ENCODE results near the gene RUVBL2. TPM values are rescaled to one million over a fixed set of nuclear protein-coding genes. Genes with fewer than 3 reads are reported as not detected.
"Not testable (repeated sequence)": the region's sequence is repeated elsewhere in the genome, so short reads cannot be mapped to it uniquely, and the experiment has no call there.

The RUVBL2 gene
- total and polyA plus RNA-seq, 4 donors = 80.4 to 109 (median 104) TPM

- Histone ChIP-seq H3K36me3 (ENCODE audit: control insufficient read depth, insufficient read depth, low read length) (no peaks in the 10 kb centered on the region), H3K9me3 (ENCODE audit: control insufficient read depth, insufficient read depth, low read length) (no peaks in the 10 kb centered on the region), H3K27me3 (ENCODE audit: control insufficient read depth, insufficient read depth, low read length) (peaks cover 43% of the 10 kb centered on the region), H3K4me1 (ENCODE audit: control insufficient read depth, insufficient read depth, low read length) (peaks cover 30% of the 10 kb centered on the region), H3K27ac (ENCODE audit: low read depth, low read length) (no peak overlapping the region), H3K4me3 (ENCODE audit: low read depth, low read length) (no peak overlapping the region)
- WGBS (ENCODE audit: insufficient coverage) = 96% methylated on average over 4 of the region's 9 CpGs
- no peak for DNase-seq (ENCODE audit: low read depth in 4 of 6, low spot score in 6 of 6)
Measured at GRCh38 chr19:49022116-49022515, 28.4 kb downstream of the RUVBL2 start.

GRCh38 chr19:49024233-49024632 lies 30.5 kb downstream of the RUVBL2 start, which contains the start of gene CGB3:
TSS of gene CGB3 (minus strand) at chr19:49024333. CDS start at chr19:49023971, 362 bp downstream.
- H3K27me3 ChIP-seq (ENCODE audit: control insufficient read depth, insufficient read depth, low read length) = peaks cover 24% of the 10 kb centered on the region
- not testable (repeated sequence) for H3K27ac ChIP-seq (ENCODE audit: low read depth, low read length); DNase-seq (ENCODE audit: low read depth in 4 of 6, low spot score in 6 of 6); H3K9me3 ChIP-seq (ENCODE audit: control insufficient read depth, insufficient read depth, low read length); H3K4me3 ChIP-seq (ENCODE audit: low read depth, low read length); H3K36me3 ChIP-seq (ENCODE audit: control insufficient read depth, insufficient read depth, low read length); H3K4me1 ChIP-seq (ENCODE audit: control insufficient read depth, insufficient read depth, low read length)
- no CpG with 5 or more reads among the region's 15 CpGs for WGBS (ENCODE audit: insufficient coverage)

GRCh38 chr19:49025088-49025487 lies 31.4 kb downstream of the RUVBL2 start:
- H3K27me3 ChIP-seq (ENCODE audit: control insufficient read depth, insufficient read depth, low read length) = peaks cover 15% of the 10 kb centered on the region
- H3K4me3 ChIP-seq (ENCODE audit: low read depth, low read length); DNase-seq (ENCODE audit: low read depth in 4 of 6, low spot score in 6 of 6); H3K27ac ChIP-seq (ENCODE audit: low read depth, low read length); H3K4me1 ChIP-seq (ENCODE audit: control insufficient read depth, insufficient read depth, low read length); H3K9me3 ChIP-seq (ENCODE audit: control insufficient read depth, insufficient read depth, low read length); H3K36me3 ChIP-seq (ENCODE audit: control insufficient read depth, insufficient read depth, low read length): not testable (repeated sequence)
- WGBS (ENCODE audit: insufficient coverage) = no CpG with 5 or more reads among the region's 6 CpGs

- WGBS (ENCODE audit: insufficient coverage) = 93% methylated on average over 16 of the region's 23 CpGs
- DNase-seq (ENCODE audit: low read depth in 4 of 6, low spot score in 6 of 6); H3K9me3 ChIP-seq (ENCODE audit: control insufficient read depth, insufficient read depth, low read length); H3K27me3 ChIP-seq (ENCODE audit: control insufficient read depth, insufficient read depth, low read length); H3K27ac ChIP-seq (ENCODE audit: low read depth, low read length); H3K4me1 ChIP-seq (ENCODE audit: control insufficient read depth, insufficient read depth, low read length); H3K4me3 ChIP-seq (ENCODE audit: low read depth, low read length); H3K36me3 ChIP-seq (ENCODE audit: control insufficient read depth, insufficient read depth, low read length): not testable (repeated sequence)
Measured at GRCh38 chr19:49025599-49025998, 31.9 kb downstream of the RUVBL2 start.

- H3K27ac ChIP-seq (ENCODE audit: low read depth, low read length); H3K27me3 ChIP-seq (ENCODE audit: control insufficient read depth, insufficient read depth, low read length); DNase-seq (ENCODE audit: low read depth in 4 of 6, low spot score in 6 of 6); H3K4me1 ChIP-seq (ENCODE audit: control insufficient read depth, insufficient read depth, low read length); H3K36me3 ChIP-seq (ENCODE audit: control insufficient read depth, insufficient read depth, low read length); H3K4me3 ChIP-seq (ENCODE audit: low read depth, low read length); H3K9me3 ChIP-seq (ENCODE audit: control insufficient read depth, insufficient read depth, low read length): not testable (repeated sequence)
- WGBS (ENCODE audit: insufficient coverage) = 95% methylated on average over 3 of the region's 9 CpGs
Measured at GRCh38 chr19:49028686-49029085, 35.0 kb downstream of the RUVBL2 start.

GRCh38 chr19:49029749-49030148 lies 36.1 kb downstream of the RUVBL2 start:
- not testable (repeated sequence) for H3K4me1 ChIP-seq (ENCODE audit: control insufficient read depth, insufficient read depth, low read length); DNase-seq (ENCODE audit: low read depth in 4 of 6, low spot score in 6 of 6); H3K36me3 ChIP-seq (ENCODE audit: control insufficient read depth, insufficient read depth, low read length); H3K4me3 ChIP-seq (ENCODE audit: low read depth, low read length); H3K27me3 ChIP-seq (ENCODE audit: control insufficient read depth, insufficient read depth, low read length); H3K27ac ChIP-seq (ENCODE audit: low read depth, low read length); H3K9me3 ChIP-seq (ENCODE audit: control insufficient read depth, insufficient read depth, low read length)
- 88% methylated on average over 8 of the region's 14 CpGs for WGBS (ENCODE audit: insufficient coverage)

- DNase-seq (ENCODE audit: low read depth in 4 of 6, low spot score in 6 of 6); H3K4me1 ChIP-seq (ENCODE audit: control insufficient read depth, insufficient read depth, low read length); H3K27ac ChIP-seq (ENCODE audit: low read depth, low read length); H3K36me3 ChIP-seq (ENCODE audit: control insufficient read depth, insufficient read depth, low read length); H3K9me3 ChIP-seq (ENCODE audit: control insufficient read depth, insufficient read depth, low read length); H3K4me3 ChIP-seq (ENCODE audit: low read depth, low read length); H3K27me3 ChIP-seq (ENCODE audit: control insufficient read depth, insufficient read depth, low read length): not testable (repeated sequence)
- WGBS (ENCODE audit: insufficient coverage) = no CpG with 5 or more reads among the region's 8 CpGs
Measured at GRCh38 chr19:49030323-49030722, 36.6 kb downstream of the RUVBL2 start.

- H3K27ac ChIP-seq (ENCODE audit: low read depth, low read length); H3K9me3 ChIP-seq (ENCODE audit: control insufficient read depth, insufficient read depth, low read length); H3K4me3 ChIP-seq (ENCODE audit: low read depth, low read length); H3K27me3 ChIP-seq (ENCODE audit: control insufficient read depth, insufficient read depth, low read length); DNase-seq (ENCODE audit: low read depth in 4 of 6, low spot score in 6 of 6); H3K4me1 ChIP-seq (ENCODE audit: control insufficient read depth, insufficient read depth, low read length); H3K36me3 ChIP-seq (ENCODE audit: control insufficient read depth, insufficient read depth, low read length): not testable (repeated sequence)
- WGBS (ENCODE audit: insufficient coverage) = 78% methylated on average over 2 of the region's 28 CpGs
Measured at GRCh38 chr19:49031642-49032301, 38.1 kb downstream of the RUVBL2 start, which contains the start of gene CGB2. TSS of gene CGB2 (plus strand) at chr19:49031890. CDS start at chr19:49032096, 206 bp downstream.

GRCh38 chr19:49036815-49037214 lies 43.1 kb downstream of the RUVBL2 start, which contains the start of gene CGB1:
TSS of gene CGB1 (minus strand) at chr19:49036895. CDS start at chr19:49036711, 184 bp downstream.
- WGBS (ENCODE audit: insufficient coverage) = 31% methylated on average over 8 of the region's 18 CpGs
- H3K27ac ChIP-seq (ENCODE audit: low read depth, low read length); H3K27me3 ChIP-seq (ENCODE audit: control insufficient read depth, insufficient read depth, low read length); H3K36me3 ChIP-seq (ENCODE audit: control insufficient read depth, insufficient read depth, low read length); H3K9me3 ChIP-seq (ENCODE audit: control insufficient read depth, insufficient read depth, low read length); DNase-seq (ENCODE audit: low read depth in 4 of 6, low spot score in 6 of 6); H3K4me3 ChIP-seq (ENCODE audit: low read depth, low read length); H3K4me1 ChIP-seq (ENCODE audit: control insufficient read depth, insufficient read depth, low read length): not testable (repeated sequence)

- H3K36me3 ChIP-seq (ENCODE audit: control insufficient read depth, insufficient read depth, low read length); H3K9me3 ChIP-seq (ENCODE audit: control insufficient read depth, insufficient read depth, low read length); H3K27ac ChIP-seq (ENCODE audit: low read depth, low read length); H3K27me3 ChIP-seq (ENCODE audit: control insufficient read depth, insufficient read depth, low read length); H3K4me1 ChIP-seq (ENCODE audit: control insufficient read depth, insufficient read depth, low read length); H3K4me3 ChIP-seq (ENCODE audit: low read depth, low read length); DNase-seq (ENCODE audit: low read depth in 4 of 6, low spot score in 6 of 6): not testable (repeated sequence)
- WGBS (ENCODE audit: insufficient coverage) = no CpG with 5 or more reads among the region's 8 CpGs
Measured at GRCh38 chr19:49038111-49038510, 44.4 kb downstream of the RUVBL2 start.

Measured in spinal cord (tissue), 10 donors.